Erythroblast (primary cell): ENCODE data around the gene RBPJL.

Experiments
- DNase-seq, 2 experiments: peaks; one replicate each; lab custom pipeline; 2025; lab: John Stamatoyannopoulos, UW
- GATA1 ChIP-seq: IDR thresholded peaks from 2 replicates; pipeline ENCODE4 v1.6.1; 2011; ENCODE audit warnings: low read depth, mild to moderate bottlenecking, control low read depth, low read length, moderate library complexity
- POLR2A ChIP-seq: IDR thresholded peaks from 2 replicates; pipeline ENCODE4 v1.6.1; 2011; ENCODE audit warnings: mild to moderate bottlenecking, low read length

RBPJL gene

GRCh38 chr20:45303586-45304463, 2.8 kb upstream of the RBPJL start:
- TF ChIP-seq POLR2A = no peak
- no peak for DNase-seq

GRCh38 chr20:45304464-45304999, 2.1 kb upstream of the RBPJL start:
- no peak for DNase-seq
- no peak for TF ChIP-seq POLR2A
- TF ChIP-seq GATA1 = no peak

DNA sequence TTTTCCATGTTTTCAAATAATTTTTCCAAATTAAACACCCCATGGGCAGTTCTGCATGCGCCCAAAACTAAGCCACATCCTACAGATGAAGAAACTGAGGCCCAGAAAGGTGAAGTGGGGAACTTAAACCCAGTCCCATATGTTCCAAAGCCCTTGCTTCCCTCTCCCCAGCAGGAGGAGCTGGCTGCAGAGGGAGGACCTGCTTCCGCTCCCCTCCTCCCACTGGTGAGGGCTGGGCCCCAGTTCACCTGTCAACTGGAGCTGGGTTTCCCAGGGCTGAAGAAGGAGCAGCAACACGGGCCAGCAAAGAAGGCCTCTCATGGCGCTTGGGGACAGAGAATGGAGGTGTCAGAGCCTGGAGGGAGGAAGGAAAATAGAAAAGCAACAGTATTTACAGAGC, 1.4 kb upstream of the RBPJL start:
- no peak for DNase-seq
- TF ChIP-seq GATA1 = no peak
- TF ChIP-seq POLR2A = no peak

DNA sequence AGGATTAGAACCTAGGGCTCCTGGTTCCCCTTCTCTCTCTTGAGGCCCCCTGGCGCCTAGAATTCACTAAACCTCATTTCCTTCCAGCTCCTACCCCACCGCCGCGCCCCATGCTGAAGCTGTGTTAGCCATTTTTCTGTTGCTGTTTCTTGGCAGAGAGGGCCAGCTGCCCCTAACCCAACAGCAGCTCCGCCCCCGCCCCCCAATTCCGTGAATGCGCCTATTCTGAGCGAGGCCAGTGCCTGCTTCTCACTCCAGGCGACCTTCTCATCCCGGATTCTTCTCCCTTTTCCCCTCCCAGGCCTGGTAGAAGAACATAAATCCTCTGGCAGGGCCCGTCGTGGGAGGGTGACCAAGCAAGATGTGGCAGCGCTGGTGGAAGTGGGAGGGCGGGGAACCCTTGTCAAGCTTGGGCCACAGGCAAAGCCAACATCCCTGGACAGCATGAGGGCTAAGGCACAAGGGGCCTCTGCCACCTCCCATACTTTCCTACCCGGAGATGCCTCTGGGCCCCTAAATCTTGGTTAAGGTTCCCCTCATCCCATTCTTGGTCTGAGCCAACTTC, 518 bp downstream of the RBPJL start:
- DNase-seq = no peak
- TF ChIP-seq POLR2A = no peak
- no peak for TF ChIP-seq GATA1

DNA sequence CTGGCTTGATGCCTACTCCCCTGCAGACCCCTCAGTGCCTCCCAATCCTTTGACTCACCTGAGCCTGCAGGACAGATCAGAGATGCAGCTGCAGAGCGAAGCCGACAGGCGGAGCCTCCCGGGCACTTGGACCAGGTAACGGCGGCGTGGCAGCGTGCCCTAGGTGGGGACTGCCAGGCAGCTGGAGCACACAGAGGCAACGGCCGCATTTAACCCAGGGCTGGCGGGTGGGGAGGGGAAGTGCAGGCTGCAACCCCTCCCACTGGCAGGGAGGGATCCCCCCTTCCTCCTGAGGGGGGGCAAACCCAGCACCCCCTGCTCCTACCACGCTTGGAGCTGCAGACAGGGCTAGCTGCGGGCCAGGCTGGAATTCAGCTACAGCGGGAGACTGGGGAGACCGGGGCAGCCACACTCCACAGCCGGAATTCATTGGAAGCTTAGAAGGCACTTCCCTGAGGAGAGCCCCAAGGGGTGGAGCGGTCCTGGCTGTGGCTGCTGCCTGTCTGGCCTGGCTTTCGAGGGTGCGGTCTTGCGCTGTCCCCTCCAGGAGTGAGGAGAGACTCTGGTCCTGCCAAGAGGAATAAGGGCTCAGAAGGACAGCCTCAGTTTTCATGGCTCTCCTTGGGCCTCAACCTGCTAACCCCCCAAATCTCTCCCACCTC, 1.6 kb downstream of the RBPJL start, which contains the start of gene MATN4:
TSS of gene MATN4 (minus strand) at position 183 of the 662 bp plus-strand sequence. CDS start 2,717 bp downstream, outside the sequence.
- TF ChIP-seq GATA1 = no peak
- no peak for DNase-seq

DNA sequence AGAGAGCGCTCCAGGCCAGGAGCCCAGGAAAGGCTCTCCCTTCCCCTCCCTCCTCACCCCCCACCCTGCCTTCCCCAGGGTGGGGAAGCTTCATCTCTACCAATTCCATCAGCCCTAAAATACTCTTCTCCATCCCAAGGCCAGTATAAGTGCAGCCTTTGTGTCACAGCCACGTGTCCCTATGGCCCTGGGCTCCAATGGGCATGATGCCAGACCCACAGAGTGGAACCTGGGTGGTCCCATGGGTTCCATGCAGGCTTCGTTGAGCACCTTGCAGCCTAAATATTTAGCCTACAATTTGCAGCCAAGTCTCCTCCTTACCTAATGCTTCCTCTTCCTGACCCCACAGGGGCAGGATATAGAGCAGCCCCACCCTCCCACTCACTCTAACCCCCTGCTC, 2.4 kb downstream of the RBPJL start:
- TF ChIP-seq GATA1 (no peak), POLR2A (no peak)

GRCh38 chr20:45311589-45312211, 5.1 kb downstream of the RBPJL start:
- TF ChIP-seq GATA1 = no peak
- TF ChIP-seq POLR2A = no peak
- DNase-seq = peak; percentile 58 to 71

More for the DNA sequence above, 2.4 kb downstream of the RBPJL start:
- DNase-seq = no peak

- no peak for DNase-seq
- no peak for TF ChIP-seq GATA1
- TF ChIP-seq POLR2A = no peak
Observed at GRCh38 chr20:45312241-45312640, 5.6 kb downstream of the RBPJL start.

DNA sequence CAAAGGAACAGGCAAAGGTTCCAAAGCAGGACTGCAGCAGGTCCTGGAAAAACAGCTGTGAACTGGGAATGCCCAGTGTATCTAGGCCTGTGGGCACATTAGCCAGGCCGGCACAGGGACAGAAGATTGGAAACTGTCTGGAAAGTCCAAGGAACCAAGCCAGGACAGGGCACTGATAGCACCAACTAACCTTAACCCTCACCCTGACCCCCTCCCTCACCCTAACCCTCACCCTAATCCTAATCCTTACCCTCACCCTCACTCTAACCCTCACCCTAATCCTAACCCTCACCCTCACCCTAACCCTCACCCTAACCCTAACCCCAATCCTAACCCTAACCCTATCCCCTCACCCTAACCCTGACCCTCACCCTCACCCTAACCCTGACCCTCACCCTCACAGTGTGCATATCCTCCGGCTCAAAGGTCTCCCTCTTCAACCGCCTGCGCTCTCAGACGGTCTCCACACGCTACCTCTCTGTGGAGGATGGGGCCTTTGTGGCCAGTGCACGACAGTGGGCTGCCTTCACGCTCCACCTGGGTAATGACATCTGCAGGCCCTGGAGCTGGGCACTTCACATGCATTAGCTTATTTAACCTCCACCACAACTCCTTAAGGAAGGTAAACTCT, 6.5 kb downstream of the RBPJL start:
- no peak for DNase-seq
- TF ChIP-seq GATA1 = no peak
- TF ChIP-seq POLR2A = no peak

- TF ChIP-seq GATA1 = no peak
- TF ChIP-seq POLR2A = no peak
- DNase-seq = no peak
Observed at GRCh38 chr20:45313943-45314342, 7.3 kb downstream of the RBPJL start.

DNA sequence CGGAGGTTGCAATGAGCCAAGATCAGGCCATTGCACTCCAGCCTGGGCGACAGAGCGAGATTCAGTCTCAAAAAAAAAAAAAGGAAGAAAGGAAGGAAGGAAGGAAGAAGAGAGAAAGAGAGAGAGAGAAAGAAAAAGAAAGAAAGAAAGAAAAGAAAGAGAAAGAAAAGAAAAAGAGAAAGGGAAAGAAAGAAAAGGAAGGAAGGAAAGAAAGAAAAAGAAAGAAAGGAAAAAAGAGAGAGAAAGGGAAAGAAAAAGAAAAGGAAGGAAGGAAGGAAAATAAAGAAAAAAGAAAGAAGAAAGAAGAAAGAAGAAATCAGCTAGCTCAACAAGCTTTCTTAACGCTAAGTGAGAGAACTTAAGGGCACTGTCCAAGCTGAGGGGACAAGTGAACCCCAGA, 9.0 kb downstream of the RBPJL start:
- TF ChIP-seq GATA1 (no peak), POLR2A (no peak)
- DNase-seq = no peak

DNA sequence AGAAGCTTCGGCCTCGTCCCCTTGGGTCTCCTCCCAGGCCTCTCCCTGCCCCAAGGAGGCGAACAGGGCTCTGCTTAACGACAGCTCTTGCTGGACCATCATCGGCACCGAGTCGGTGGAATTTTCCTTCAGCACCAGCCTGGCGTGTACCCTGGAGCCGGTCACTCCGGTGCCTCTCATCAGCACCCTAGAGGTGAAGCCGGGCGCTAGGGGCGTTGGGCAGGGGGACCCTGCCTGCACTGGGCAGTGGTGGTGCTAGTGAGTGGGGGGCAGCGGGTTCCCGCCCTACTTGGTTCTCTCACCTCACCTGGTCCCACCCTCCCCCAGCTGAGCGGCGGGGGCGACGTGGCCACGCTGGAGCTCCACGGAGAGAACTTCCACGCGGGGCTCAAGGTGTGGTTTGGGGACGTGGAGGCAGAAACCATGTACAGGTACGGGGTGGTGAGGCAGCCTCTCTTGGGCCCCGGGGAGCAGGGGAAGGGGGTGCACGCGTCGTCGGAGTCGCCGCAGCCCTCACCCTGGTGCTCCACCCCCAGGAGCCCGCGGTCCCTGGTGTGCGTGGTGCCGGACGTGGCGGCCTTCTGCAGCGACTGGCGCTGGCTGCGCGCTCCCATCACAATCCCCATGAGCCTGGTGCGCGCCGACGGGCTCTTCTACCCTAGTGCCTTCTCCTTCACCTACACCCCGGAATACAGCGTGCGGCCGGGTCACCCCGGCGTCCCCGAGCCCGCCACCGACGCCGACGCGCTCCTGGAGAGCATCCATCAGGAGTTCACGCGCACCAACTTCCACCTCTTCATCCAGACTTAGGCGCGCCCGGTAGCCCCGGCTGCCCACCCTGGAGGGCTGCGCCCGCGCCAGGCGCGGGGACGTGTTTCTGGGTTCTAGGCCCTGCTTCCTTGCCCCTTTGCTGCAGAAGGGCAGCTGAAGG, 9.8 kb downstream of the RBPJL start:
- TF ChIP-seq POLR2A (no peak), GATA1 (no peak)
- DNase-seq = no peak

- DNase-seq = no peak
- TF ChIP-seq POLR2A (no peak), GATA1 (no peak)
Observed at GRCh38 chr20:45317826-45318225, 11.2 kb downstream of the RBPJL start.
